ENCODE measurements around the gene SCAMP3. TPM values are rescaled to one million over a fixed set of nuclear protein-coding genes. Genes with fewer than 3 reads are reported as not detected.

The SCAMP3 gene
- total RNA-seq, 2 experiments from 2014 or later = 81.3 to 97.2 TPM

GRCh38 chr1:155278689-155279160, 16.6 kb upstream of the SCAMP3 start:
- no peak for DNase-seq
- TF ChIP-seq, protein P1, sequence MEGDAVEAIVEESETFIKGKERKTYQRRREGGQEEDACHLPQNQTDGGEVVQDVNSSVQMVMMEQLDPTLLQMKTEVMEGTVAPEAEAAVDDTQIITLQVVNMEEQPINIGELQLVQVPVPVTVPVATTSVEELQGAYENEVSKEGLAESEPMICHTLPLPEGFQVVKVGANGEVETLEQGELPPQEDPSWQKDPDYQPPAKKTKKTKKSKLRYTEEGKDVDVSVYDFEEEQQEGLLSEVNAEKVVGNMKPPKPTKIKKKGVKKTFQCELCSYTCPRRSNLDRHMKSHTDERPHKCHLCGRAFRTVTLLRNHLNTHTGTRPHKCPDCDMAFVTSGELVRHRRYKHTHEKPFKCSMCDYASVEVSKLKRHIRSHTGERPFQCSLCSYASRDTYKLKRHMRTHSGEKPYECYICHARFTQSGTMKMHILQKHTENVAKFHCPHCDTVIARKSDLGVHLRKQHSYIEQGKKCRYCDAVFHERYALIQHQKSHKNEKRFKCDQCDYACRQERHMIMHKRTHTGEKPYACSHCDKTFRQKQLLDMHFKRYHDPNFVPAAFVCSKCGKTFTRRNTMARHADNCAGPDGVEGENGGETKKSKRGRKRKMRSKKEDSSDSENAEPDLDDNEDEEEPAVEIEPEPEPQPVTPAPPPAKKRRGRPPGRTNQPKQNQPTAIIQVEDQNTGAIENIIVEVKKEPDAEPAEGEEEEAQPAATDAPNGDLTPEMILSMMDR (IDR thresholded peaks at IDR 0.05) = peak; percentile 6
- no peaks in the 10 kb centered on the region for H3K27me3 Mint-ChIP-seq
- H3K4me1 Mint-ChIP-seq (ENCODE audit: low read depth) = peaks cover 20% of the 10 kb centered on the region
- peak overlapping the region; percentile 54 for H3K4me3 Mint-ChIP-seq
- no peaks in the 10 kb centered on the region for H3K9me3 Mint-ChIP-seq
- no peak for ATAC-seq
- H3K36me3 Mint-ChIP-seq (ENCODE audit: low read depth) = no peaks in the 10 kb centered on the region
- CTCF ChIA-PET = interaction anchor here (0.8 to 2.4 kb wide), 7 partner anchors 13 to 49 kb away, joined by 3 to 15 read pairs (median 4); partner anchors contain the start of genes FDPS and RUSC1
- intact Hi-C loops (cut with micrococcal nuclease) = loop anchor here (5.0 kb wide), 1 partner anchor 44 kb away; the partner anchor contains the start of gene RUSC1
- H3K27ac Mint-ChIP-seq = no peak overlapping the region
- POLR2A ChIA-PET = interaction anchor here (1.2 to 1.6 kb wide), 3 partner anchors 11 to 48 kb away, joined by 3 to 4 read pairs (median 4); no protein-coding TSS in a partner anchor

GRCh38 chr1:155277902-155278688, 15.9 kb upstream of the SCAMP3 start:
- TF ChIP-seq, protein P1 (IDR thresholded peaks at IDR 0.05) = peak; percentile 58
- CTCF ChIA-PET = interaction anchor here (0.8 to 2.4 kb wide), 7 partner anchors 14 to 50 kb away, joined by 3 to 15 read pairs (median 4); partner anchors contain the start of genes FDPS and RUSC1
- Mint-ChIP-seq H3K27ac (no peak overlapping the region), H3K4me1 (ENCODE audit: low read depth) (peaks cover 23% of the 10 kb centered on the region), H3K27me3 (no peaks in the 10 kb centered on the region), H3K9me3 (no peaks in the 10 kb centered on the region), H3K4me3 (peak overlapping the region; percentile 54), H3K36me3 (ENCODE audit: low read depth) (no peaks in the 10 kb centered on the region)
- peak; percentile 46 for ATAC-seq
- intact Hi-C loops (cut with micrococcal nuclease) = loop anchor here (5.0 kb wide), 1 partner anchor 44 kb away; the partner anchor contains the start of gene RUSC1
- POLR2A ChIA-PET = interaction anchor here (0.7 to 1.6 kb wide), 3 partner anchors 10 to 49 kb away, joined by 3 to 4 read pairs (median 3); no protein-coding TSS in a partner anchor
- peak; percentile 92 for DNase-seq

DNA sequence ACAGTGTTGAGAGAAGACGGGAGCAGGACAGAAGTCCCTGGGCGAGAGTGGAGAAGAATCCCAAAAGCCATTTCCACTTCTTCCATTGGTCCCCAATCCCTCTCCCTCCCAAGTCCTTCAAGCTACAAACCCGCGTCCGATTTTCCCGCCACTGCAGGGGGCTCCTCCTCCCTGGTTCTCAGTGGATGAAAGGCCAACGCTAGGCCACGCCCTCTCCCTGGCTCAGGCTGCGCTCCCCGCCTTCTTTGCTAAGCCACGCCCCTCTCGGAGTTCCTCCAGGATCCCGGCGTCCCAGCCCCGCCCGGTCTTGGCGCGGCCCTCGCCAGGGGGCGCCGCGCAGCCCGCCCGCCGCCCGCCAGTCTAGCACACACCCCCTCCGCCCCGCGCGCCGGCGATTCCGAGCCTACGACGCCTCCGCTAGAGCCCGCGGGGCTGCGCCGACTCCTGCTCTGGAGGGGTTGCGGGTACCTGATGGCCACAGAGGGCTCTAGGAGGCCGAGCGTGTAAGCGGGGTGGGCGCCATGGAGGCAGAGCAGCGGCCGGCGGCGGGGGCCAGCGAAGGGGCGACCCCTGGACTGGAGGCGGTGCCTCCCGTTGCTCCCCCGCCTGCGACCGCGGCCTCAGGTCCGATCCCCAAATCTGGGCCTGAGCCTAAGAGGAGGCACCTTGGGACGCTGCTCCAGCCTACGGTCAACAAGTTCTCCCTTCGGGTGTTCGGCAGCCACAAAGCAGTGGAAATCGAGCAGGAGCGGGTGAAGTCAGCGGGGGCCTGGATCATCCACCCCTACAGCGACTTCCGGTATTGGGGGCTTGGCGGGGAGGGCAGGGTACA, 15.1 kb upstream of the SCAMP3 start, which contains the start of gene HCN3:
Gene HCN3, plus strand, starts transcription at position 394 of the 832 bp plus-strand sequence. Its CDS starts 128 bp downstream, at position 522.
- Mint-ChIP-seq H3K4me3 (peak within 1 kb of the TSS; percentile 54), H3K27me3 (no peaks in the 10 kb centered on the region), H3K4me1 (ENCODE audit: low read depth) (peaks cover 29% of the 10 kb centered on the region), H3K27ac (no peak within 1 kb of the TSS), H3K36me3 (ENCODE audit: low read depth) (peaks cover 7% of the 10 kb centered on the region), H3K9me3 (no peaks in the 10 kb centered on the region)
- ATAC-seq = peak; percentile 72
- intact Hi-C loops (cut with micrococcal nuclease) = loop anchor here (5.0 kb wide), 1 partner anchor 45 kb away; the partner anchor contains the start of gene RUSC1
- POLR2A ChIA-PET = interaction anchor here (0.7 to 2.1 kb wide), 3 partner anchors 10 to 32 kb away, joined by 3 to 7 read pairs (median 3); no protein-coding TSS in a partner anchor
- TF ChIP-seq, protein P1 (IDR thresholded peaks at IDR 0.05) = peak; percentile 73
- CTCF ChIA-PET = interaction anchor here (0.8 to 18.9 kb wide), 9 partner anchors 10 to 65 kb away, joined by 3 to 232 read pairs (median 4); partner anchors contain the start of genes FDPS and RUSC1
- peak; percentile 96 for DNase-seq

- TF ChIP-seq, protein P1 (IDR thresholded peaks at IDR 0.05) = no peak
- peaks cover 43% of the 10 kb centered on the region for H3K4me1 Mint-ChIP-seq (ENCODE audit: low read depth)
- peak; percentile 89 for ATAC-seq
- H3K36me3 Mint-ChIP-seq (ENCODE audit: low read depth) = peaks cover 37% of the 10 kb centered on the region
- POLR2A ChIA-PET = interaction anchor here (0.8 to 4.5 kb wide), 9 partner anchors 12 to 262 kb away, joined by 3 to 37 read pairs (median 4); partner anchors contain the start of genes ENTREP3, MTX1, SCAMP3 and THBS3
- CTCF ChIA-PET = interaction anchor here (0.7 to 18.9 kb wide), 7 partner anchors 15 to 318 kb away, joined by 3 to 232 read pairs (median 5); partner anchors contain the start of gene FDPS
- peak within 1 kb of the TSS; percentile 94 for H3K27ac Mint-ChIP-seq
- no peaks in the 10 kb centered on the region for H3K9me3 Mint-ChIP-seq
- intact Hi-C loops (cut with micrococcal nuclease) = no loop called here
- peak; percentile 97 for DNase-seq
- peak within 1 kb of the TSS; percentile 94 for H3K4me3 Mint-ChIP-seq
- no peaks in the 10 kb centered on the region for H3K27me3 Mint-ChIP-seq
These were observed 11.4 kb upstream of the SCAMP3 start, which contains the start of gene CLK2 for GRCh38 chr1:155273343-155274245. Gene CLK2, minus strand, starts transcription at chr1:155273504. Its CDS starts 2,527 bp downstream, at chr1:155270977.
